Fibroblast of peridontal ligament (primary cell): ENCODE measurements around the gene PDCD11.
A peak's percentile ranks its signal among the peaks of the same experiment; 100 is the strongest.
"Not testable (repeated sequence)": the region's sequence is repeated elsewhere in the genome, so short reads cannot be mapped to it uniquely, and the experiment has no call there.

ENCODE experiments used
- DNase-seq: peaks from one replicate; pipeline ENCODE4 v3.0.0-alpha.2; 2010; ENCODE audit errors: extremely low read depth

PDCD11 gene

GRCh38 chr10:103396067-103396788 is at the start of gene PDCD11, which contains the start of gene ATP5MK:
TSS of gene PDCD11 (plus strand) at chr10:103396626. CDS start at chr10:103398427, 1,801 bp downstream.
TSS of gene ATP5MK (minus strand) at chr10:103396475. CDS start at chr10:103392457, 4,018 bp downstream.
- peak; percentile 96 for DNase-seq

GRCh38 chr10:103350175-103350516 is 46.3 kb upstream of the PDCD11 start:
- no peak for DNase-seq

GRCh38 chr10:103350517-103351260 is 45.7 kb upstream of the PDCD11 start, which contains the start of gene PCGF6:
TSS of gene PCGF6 (minus strand) at chr10:103351140. CDS start at chr10:103351066, 74 bp downstream.
- peak; percentile 66 for DNase-seq

- no peak for DNase-seq
Observed at GRCh38 chr10:103353281-103353680, 43.1 kb upstream of the PDCD11 start.

GRCh38 chr10:103354567-103354966 is 41.9 kb upstream of the PDCD11 start:
- DNase-seq: not testable (repeated sequence)

- no peak for DNase-seq
Observed at GRCh38 chr10:103355906-103356599, 40.4 kb upstream of the PDCD11 start.

- not testable (repeated sequence) for DNase-seq
Observed at GRCh38 chr10:103359493-103359892, 36.9 kb upstream of the PDCD11 start.

- not testable (repeated sequence) for DNase-seq
Observed at GRCh38 chr10:103360791-103361190, 35.6 kb upstream of the PDCD11 start.

GRCh38 chr10:103367379-103367781 is 29.0 kb upstream of the PDCD11 start:
- peak; percentile 8 for DNase-seq

GRCh38 chr10:103367782-103368518 is 28.5 kb upstream of the PDCD11 start, which contains the start of gene TAF5:
TSS of gene TAF5 (plus strand) at chr10:103367976. CDS start at chr10:103367990, 14 bp downstream.
- DNase-seq: peak; percentile 95

GRCh38 chr10:103373544-103373943 is 22.9 kb upstream of the PDCD11 start:
- DNase-seq: no peak

- no peak for DNase-seq
Observed at GRCh38 chr10:103374263-103374662, 22.2 kb upstream of the PDCD11 start.

GRCh38 chr10:103382769-103383168 is 13.7 kb upstream of the PDCD11 start:
- DNase-seq: no peak

- DNase-seq: no peak
Observed at GRCh38 chr10:103394180-103394579, 2.2 kb upstream of the PDCD11 start.

GRCh38 chr10:103395754-103396066 is 716 bp upstream of the PDCD11 start:
- no peak for DNase-seq

GRCh38 chr10:103396789-103397087 is 312 bp downstream of the PDCD11 start:
- DNase-seq: no peak

- peak; percentile 6 for DNase-seq
Observed at GRCh38 chr10:103397191-103397825, 882 bp downstream of the PDCD11 start.

GRCh38 chr10:103413564-103413963 is 17.1 kb downstream of the PDCD11 start:
- DNase-seq: no peak

GRCh38 chr10:103415581-103415980 is 19.2 kb downstream of the PDCD11 start:
- no peak for DNase-seq

- DNase-seq: peak; percentile 83
Observed at GRCh38 chr10:103416436-103417147, 20.2 kb downstream of the PDCD11 start.

GRCh38 chr10:103417148-103417469 is 20.7 kb downstream of the PDCD11 start:
- not testable (repeated sequence) for DNase-seq
